GM10847 (cell line): ENCODE data around the gene CCNI.
A peak's percentile ranks its signal among the peaks of the same experiment; 100 is the strongest.

Experiments used
- POLR2A ChIP-seq: IDR thresholded peaks from 2 replicates; pipeline ENCODE4 v1.6.1; 2011; ENCODE audit not compliant: insufficient read length; ENCODE audit errors: extremely low read depth

The CCNI gene, protein sequence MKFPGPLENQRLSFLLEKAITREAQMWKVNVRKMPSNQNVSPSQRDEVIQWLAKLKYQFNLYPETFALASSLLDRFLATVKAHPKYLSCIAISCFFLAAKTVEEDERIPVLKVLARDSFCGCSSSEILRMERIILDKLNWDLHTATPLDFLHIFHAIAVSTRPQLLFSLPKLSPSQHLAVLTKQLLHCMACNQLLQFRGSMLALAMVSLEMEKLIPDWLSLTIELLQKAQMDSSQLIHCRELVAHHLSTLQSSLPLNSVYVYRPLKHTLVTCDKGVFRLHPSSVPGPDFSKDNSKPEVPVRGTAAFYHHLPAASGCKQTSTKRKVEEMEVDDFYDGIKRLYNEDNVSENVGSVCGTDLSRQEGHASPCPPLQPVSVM

GRCh38 chr4:77075869-77076799 is at the start of gene CCNI:
Gene CCNI, minus strand, starts transcription at chr4:77075989. Its CDS starts 9,627 bp downstream, at chr4:77066362.
- peak; percentile 61 for TF ChIP-seq POLR2A

DNA sequence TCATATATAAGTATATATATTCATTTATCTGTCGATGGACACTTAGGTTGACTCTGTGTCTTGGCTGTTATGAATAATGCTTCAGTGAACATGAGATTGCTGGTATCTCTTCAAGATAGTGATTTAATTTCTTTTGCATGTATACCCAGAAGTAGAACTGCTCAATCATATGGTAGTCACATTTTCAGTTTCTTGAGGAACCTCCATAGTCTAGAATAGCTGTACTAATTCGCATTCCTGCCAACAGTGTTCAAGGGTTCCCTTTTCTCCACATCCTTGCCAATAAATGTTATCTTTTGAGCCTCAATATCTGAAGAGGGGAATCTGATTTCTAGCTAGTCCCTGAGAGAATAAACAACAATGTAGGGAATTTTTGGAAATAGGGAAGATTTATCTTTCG is 48.8 kb upstream of the CCNI start:
- TF ChIP-seq POLR2A: no peak

DNA sequence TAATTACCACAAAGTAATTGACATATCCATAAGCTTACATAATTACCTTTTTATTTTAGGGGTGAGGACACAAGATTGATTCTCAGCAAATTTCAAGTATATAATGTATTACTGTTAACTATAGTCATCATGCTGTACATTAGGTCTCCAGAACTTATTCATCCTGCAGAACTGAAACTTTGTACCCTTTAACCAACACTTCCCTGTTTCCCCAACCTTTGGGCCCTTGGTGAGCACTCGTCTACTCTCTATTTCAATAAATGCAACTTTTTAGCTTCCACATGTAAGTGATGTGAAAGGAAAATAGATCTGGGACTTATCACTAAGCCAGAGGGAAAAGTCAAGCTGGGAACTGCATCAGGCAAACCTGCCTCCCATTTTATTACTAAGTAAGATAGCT is 47.6 kb upstream of the CCNI start:
- no peak for TF ChIP-seq POLR2A

- TF ChIP-seq POLR2A: no peak
Observed at GRCh38 chr4:77122656-77123055, 46.9 kb upstream of the CCNI start.

DNA sequence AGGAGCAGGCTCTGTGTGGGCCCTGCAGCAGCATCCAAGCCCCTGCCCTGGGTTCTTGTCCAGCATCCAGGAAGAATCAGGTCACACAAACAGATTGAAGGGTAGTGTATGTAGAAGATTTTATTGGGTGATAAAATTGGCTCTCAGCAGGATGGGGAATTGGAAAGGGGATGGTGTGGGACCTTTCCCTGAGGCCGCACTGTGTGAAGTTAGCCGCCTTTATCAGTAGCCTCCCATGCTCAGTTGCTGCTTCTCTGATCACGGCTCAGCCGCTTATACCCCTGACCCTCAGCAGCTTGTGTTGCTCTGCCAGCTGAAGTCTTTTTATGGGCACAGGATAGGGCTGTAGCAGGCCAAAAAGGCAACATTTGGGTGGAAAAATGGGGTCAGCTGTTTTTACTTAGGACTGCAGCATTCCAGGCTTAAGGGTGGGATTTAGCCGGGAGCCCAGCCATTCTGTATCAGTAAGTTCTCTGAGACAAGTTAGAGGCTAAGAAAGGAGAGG is 46.0 kb upstream of the CCNI start:
- no peak for TF ChIP-seq POLR2A

- TF ChIP-seq POLR2A: no peak
Observed at GRCh38 chr4:77120886-77121508, 45.2 kb upstream of the CCNI start.

- no peak for TF ChIP-seq POLR2A
Observed at GRCh38 chr4:77117721-77118120, 41.9 kb upstream of the CCNI start.

GRCh38 chr4:77113069-77113468 is 37.3 kb upstream of the CCNI start:
- no peak for TF ChIP-seq POLR2A

- no peak for TF ChIP-seq POLR2A
Observed at GRCh38 chr4:77110730-77111129, 34.9 kb upstream of the CCNI start.

DNA sequence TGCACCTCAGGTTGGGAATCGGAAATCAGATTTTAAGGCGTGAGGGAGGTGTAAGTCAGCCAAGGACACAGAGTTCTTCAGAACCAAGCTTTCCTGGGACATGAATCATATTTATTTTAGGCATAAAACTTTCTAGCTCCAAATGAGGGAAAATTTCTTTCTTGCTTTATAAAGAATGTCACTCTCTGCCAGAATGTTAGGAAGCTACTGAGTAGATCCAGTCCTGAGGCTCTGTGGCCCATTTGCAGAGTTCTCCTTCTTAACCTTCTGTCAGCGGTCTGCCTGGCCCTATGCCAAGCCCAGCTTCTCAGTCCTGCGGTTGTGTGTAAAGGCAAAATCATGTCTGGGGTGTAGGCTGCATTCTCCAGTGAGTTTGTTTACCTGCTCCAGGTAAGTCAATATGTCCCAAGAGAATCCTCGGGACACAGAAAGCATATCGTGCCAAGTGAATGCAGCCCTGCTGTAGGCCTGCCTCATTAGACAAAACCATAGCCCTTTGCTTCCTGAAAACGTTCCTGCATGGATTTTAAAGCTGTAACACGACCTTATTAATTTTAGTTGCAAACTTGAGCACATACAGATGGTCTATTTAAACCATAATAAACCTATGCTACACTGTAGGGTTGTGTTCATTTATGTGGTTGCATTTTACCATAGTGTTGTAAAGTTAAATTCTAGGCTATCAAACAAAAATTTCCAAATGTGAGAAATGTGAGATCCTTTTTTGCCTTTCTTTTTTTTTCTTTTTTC is 29.2 kb upstream of the CCNI start:
- no peak for TF ChIP-seq POLR2A

DNA sequence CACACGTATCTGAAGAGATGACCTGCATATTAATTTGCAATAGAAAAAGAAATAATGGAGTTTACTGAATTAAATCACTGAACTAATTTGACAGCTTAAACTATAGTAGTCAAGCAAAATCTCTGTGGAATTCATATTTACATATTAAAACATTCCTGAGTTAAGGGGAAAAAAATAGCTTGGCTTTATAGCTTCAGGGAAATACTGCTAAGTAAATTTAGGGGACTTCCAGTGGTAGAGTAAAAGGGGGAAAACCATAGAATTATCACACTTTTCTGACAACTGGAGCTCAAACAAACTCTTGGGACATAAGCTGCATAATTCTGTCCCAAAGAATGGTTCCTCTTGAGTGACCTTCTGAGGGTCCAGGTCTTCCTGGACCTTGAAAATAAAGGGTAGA is 28.6 kb upstream of the CCNI start:
- no peak for TF ChIP-seq POLR2A

DNA sequence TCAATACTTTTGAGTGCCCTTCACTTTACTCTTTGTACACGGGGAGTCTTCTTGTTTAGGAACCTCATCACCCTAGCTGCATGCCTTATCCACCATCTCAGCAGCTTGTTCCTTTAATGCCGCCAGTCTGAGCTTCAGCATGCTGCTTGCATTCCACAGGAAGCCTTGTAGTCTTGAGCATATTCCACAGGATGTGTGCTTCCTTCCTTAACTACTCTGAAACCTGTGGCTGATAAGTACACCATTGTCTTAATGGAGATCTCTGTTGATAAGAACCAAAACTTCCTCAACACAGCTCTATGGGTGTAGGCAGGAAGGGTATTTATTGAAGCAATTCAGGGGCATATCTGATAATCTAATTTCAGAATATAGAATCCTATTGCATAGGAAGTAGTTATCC is 24.4 kb upstream of the CCNI start:
- TF ChIP-seq POLR2A: no peak

DNA sequence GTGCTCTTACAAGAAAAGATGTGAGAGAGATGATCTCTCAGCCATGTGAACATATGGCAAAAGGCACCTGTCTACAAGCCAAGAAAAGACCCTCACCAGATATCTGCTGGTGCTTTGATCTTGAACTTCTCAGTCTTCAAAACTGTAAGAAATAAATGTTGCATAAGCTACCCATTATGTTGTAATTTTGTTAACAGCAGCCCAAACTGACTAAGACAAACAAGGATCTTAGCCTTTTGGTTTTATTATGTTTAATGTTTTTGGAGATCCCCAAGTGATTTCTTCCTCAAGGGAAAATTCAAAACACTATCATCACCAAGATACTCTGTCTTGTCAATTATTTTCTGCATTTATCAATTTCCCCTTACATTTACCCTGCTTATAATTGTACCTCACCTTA is 21.8 kb upstream of the CCNI start:
- no peak for TF ChIP-seq POLR2A

GRCh38 chr4:77095101-77095821 is 19.5 kb upstream of the CCNI start:
- TF ChIP-seq POLR2A: no peak
